Natural killer cell (primary cell): ENCODE data around the gene DLK1. TPM values are rescaled to one million over a fixed set of nuclear protein-coding genes. Genes with fewer than 3 reads are reported as not detected.
A peak's percentile ranks its signal among the peaks of the same experiment; 100 is the strongest.

Source experiments
- ATAC-seq, 3 donors: fragments of 150-1000 bp in 2 of 3; fragments of 200-7000 bp in 1 of 3; cut with Tn5 transposase; 1 replicate in 1 of 3; 2 replicates in 2 of 3; pipeline ENCODE4 v1.10.0; 2021; ENCODE audit warnings: mild to moderate bottlenecking in 2 of 3, moderate library complexity in 2 of 3
- DNase-seq, 2 donors: peaks; one replicate each; pipeline versions ENCODE4 v3.0.0 to v3.0.0-alpha.2; 2013 to 2021; ENCODE audit warnings: mixed read lengths in 1 of 2
- H3K27ac ChIP-seq: one replicate; pipeline ENCODE4 v1.5.1; 2013; ENCODE audit warnings: mild to moderate bottlenecking, low read length
- H3K27me3 ChIP-seq: one replicate; pipeline ENCODE4 v1.6.1; 2013; ENCODE audit warnings: low read length; ENCODE audit not compliant: control insufficient read depth, insufficient read depth
- H3K36me3 ChIP-seq: one replicate; pipeline ENCODE4 v1.6.1; 2013; ENCODE audit warnings: low read length; ENCODE audit not compliant: control insufficient read depth, insufficient read depth
- H3K4me1 ChIP-seq: one replicate; pipeline ENCODE4 v1.6.1; 2013; ENCODE audit warnings: low read length; ENCODE audit not compliant: control insufficient read depth, insufficient read depth
- H3K4me3 ChIP-seq: one replicate; pipeline ENCODE4 v1.5.1; 2013; ENCODE audit warnings: low read length
- H3K9me3 ChIP-seq: one replicate; pipeline ENCODE4 v1.6.1; 2013; ENCODE audit warnings: low read length; ENCODE audit not compliant: control insufficient read depth, insufficient read depth
- H3K27ac Mint-ChIP-seq, 2 donors: one replicate each; pipeline ENCODE4 v1.8.0; 2022; ENCODE audit warnings: mild to moderate bottlenecking in 2 of 2, mixed read lengths in 2 of 2, moderate library complexity in 1 of 2
- H3K27me3 Mint-ChIP-seq, 2 donors: one replicate each; pipeline ENCODE4 v1.8.0; 2022; ENCODE audit warnings: low read depth in 2 of 2, mixed read lengths in 2 of 2
- H3K36me3 Mint-ChIP-seq: one replicate; pipeline ENCODE4 v1.8.0; 2022; ENCODE audit warnings: mixed read lengths
- H3K4me1 Mint-ChIP-seq, 2 donors: one replicate each; pipeline ENCODE4 v1.8.0; 2022; ENCODE audit warnings: mixed read lengths in 2 of 2
- H3K4me3 Mint-ChIP-seq: one replicate; pipeline ENCODE4 v1.8.0; 2022; ENCODE audit warnings: mild to moderate bottlenecking, moderate library complexity, mixed read lengths
- H3K9me3 Mint-ChIP-seq, 2 donors: one replicate each; pipeline ENCODE4 v1.8.0; 2022; ENCODE audit warnings: mixed read lengths in 2 of 2
- WGBS: methylation state at CpG from one replicate; pipeline ENCODE4 v1.1.7; 2013; ENCODE audit warnings: missing lambda C conversion rate; ENCODE audit not compliant: insufficient coverage; 5-methylcytosine and 5-hydroxymethylcytosine counted together
- intact Hi-C: fragments of 100-400 bp; cut with micrococcal nuclease; formaldehyde crosslinking; loops from one replicate; pipeline ENCODE4 v1.14.2; 2022
- total RNA-seq, 4 donors: library from RNA; stranded (reverse); fragments of 120-200 nt in 1 of 4; gene quantifications; one replicate each; pipeline versions ENCODE4 v1.2.3 to v1.2.4, GENCODE V29; 2013 to 2022
- TF ChIP-seq, protein P1 (sequence below): fragments of 200-600 bp; IDR thresholded peaks from one replicate; pipeline ENCODE4 v1.8.0; 2022; ENCODE audit warnings: antibody characterized with exemption

Gene DLK1
- total RNA-seq, 3 donors from 2014 or later (not counting 1 experiment from before 2014, with no cell fraction given): not detected

- DNase-seq (no peak), ATAC-seq (no peak)
- intact Hi-C loops: no loop called here
- Histone ChIP-seq H3K9me3 (no peaks in the 10 kb centered on the region), H3K27ac (no peak overlapping the region), H3K4me1 (no peaks in the 10 kb centered on the region), H3K36me3 (no peaks in the 10 kb centered on the region), H3K4me3 (no peak overlapping the region), H3K27me3 (no peaks in the 10 kb centered on the region)
- Mint-ChIP-seq H3K36me3 (no peaks in the 10 kb centered on the region), H3K27me3 (peaks cover 0 to 7% of the 10 kb centered on the region in 2 donors), H3K4me3 (no peak overlapping the region), H3K4me1 (no peaks in the 10 kb centered on the region), H3K27ac (no peak overlapping the region), H3K9me3 (no peaks in the 10 kb centered on the region)
- TF ChIP-seq, protein P1, sequence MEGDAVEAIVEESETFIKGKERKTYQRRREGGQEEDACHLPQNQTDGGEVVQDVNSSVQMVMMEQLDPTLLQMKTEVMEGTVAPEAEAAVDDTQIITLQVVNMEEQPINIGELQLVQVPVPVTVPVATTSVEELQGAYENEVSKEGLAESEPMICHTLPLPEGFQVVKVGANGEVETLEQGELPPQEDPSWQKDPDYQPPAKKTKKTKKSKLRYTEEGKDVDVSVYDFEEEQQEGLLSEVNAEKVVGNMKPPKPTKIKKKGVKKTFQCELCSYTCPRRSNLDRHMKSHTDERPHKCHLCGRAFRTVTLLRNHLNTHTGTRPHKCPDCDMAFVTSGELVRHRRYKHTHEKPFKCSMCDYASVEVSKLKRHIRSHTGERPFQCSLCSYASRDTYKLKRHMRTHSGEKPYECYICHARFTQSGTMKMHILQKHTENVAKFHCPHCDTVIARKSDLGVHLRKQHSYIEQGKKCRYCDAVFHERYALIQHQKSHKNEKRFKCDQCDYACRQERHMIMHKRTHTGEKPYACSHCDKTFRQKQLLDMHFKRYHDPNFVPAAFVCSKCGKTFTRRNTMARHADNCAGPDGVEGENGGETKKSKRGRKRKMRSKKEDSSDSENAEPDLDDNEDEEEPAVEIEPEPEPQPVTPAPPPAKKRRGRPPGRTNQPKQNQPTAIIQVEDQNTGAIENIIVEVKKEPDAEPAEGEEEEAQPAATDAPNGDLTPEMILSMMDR: no peak
- 88% methylated on average over 29 of the region's 29 CpGs for WGBS
Observed at GRCh38 chr14:100691395-100692056, 35.2 kb upstream of the DLK1 start.

DNA sequence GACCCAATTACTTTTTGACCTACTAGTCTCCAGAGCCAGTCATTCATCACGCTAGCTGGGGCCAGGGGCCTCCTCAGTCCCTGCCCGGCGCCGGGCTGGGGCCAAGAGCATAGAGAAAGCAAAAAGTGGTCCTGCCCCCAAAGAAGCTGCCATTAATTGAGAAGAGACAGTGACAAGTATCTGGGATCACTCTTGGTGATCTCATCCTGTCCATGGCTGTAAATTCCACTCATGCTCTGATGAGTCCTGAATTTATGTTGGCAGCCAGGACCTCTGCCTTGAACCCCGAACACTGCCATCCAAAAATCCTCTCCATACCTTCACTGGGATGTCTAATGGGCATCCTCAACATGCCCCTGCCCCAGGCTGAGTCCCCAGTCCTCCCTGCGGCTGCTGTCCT lies 34.4 kb upstream of the DLK1 start:
- peaks cover 0 to 7% of the 10 kb centered on the region in 2 donors for H3K27me3 Mint-ChIP-seq

GRCh38 chr14:100692859-100693558 lies 33.7 kb upstream of the DLK1 start:
- WGBS: 84% methylated on average over 27 of the region's 27 CpGs
- intact Hi-C loops: no loop called here
- Mint-ChIP-seq H3K27me3 (peaks cover 0 to 4% of the 10 kb centered on the region in 2 donors), H3K27ac (no peak overlapping the region), H3K4me1 (no peaks in the 10 kb centered on the region), H3K4me3 (no peak overlapping the region), H3K36me3 (no peaks in the 10 kb centered on the region), H3K9me3 (no peaks in the 10 kb centered on the region)
- no peak for DNase-seq
- Histone ChIP-seq H3K36me3 (no peaks in the 10 kb centered on the region), H3K27ac (no peak overlapping the region), H3K9me3 (no peaks in the 10 kb centered on the region), H3K27me3 (no peaks in the 10 kb centered on the region), H3K4me1 (no peaks in the 10 kb centered on the region), H3K4me3 (no peak overlapping the region)
- ATAC-seq: peak in 1 of 3 donors; percentile 28
- TF ChIP-seq, protein P1: no peak

More for the DNA sequence above, 34.4 kb upstream of the DLK1 start:
- DNase-seq (no peak), ATAC-seq (no peak)
- H3K27ac Mint-ChIP-seq: no peak overlapping the region
- WGBS: 94% methylated on average over 6 of the region's 6 CpGs
- Histone ChIP-seq H3K27me3 (no peaks in the 10 kb centered on the region), H3K4me3 (no peak overlapping the region), H3K27ac (no peak overlapping the region), H3K9me3 (no peaks in the 10 kb centered on the region), H3K36me3 (no peaks in the 10 kb centered on the region), H3K4me1 (no peaks in the 10 kb centered on the region)
- TF ChIP-seq, protein P1: no peak
- H3K9me3 Mint-ChIP-seq: no peaks in the 10 kb centered on the region
- intact Hi-C loops: no loop called here
- no peak overlapping the region for H3K4me3 Mint-ChIP-seq
- no peaks in the 10 kb centered on the region for H3K4me1 Mint-ChIP-seq
- H3K36me3 Mint-ChIP-seq: no peaks in the 10 kb centered on the region
